NCI-H2081 (cell line): ENCODE results near the gene CBFA2T3.

Source experiments
- DNase-seq, 2 experiments: peaks; one replicate each; lab custom pipeline; 2025; lab: John Stamatoyannopoulos, UW

The CBFA2T3 gene

GRCh38 chr16:88938777-88939244 lies 38.2 kb downstream of the CBFA2T3 start:
- DNase-seq = no peak

GRCh38 chr16:88938119-88938776 lies 38.8 kb downstream of the CBFA2T3 start:
- DNase-seq = no peak

- no peak for DNase-seq
Observed at GRCh38 chr16:88937206-88937621, 39.8 kb downstream of the CBFA2T3 start.

- no peak for DNase-seq
Observed at GRCh38 chr16:88936556-88937205, 40.3 kb downstream of the CBFA2T3 start.

- no peak for DNase-seq
Observed at GRCh38 chr16:88936008-88936555, 40.9 kb downstream of the CBFA2T3 start.

- DNase-seq = no peak
Observed at GRCh38 chr16:88934066-88934667, 42.8 kb downstream of the CBFA2T3 start.

GRCh38 chr16:88932929-88933328 lies 44.1 kb downstream of the CBFA2T3 start:
- no peak for DNase-seq

GRCh38 chr16:88931936-88932335 lies 45.1 kb downstream of the CBFA2T3 start:
- no peak for DNase-seq

- no peak for DNase-seq
Observed at GRCh38 chr16:88931373-88931900, 45.6 kb downstream of the CBFA2T3 start.

GRCh38 chr16:88930716-88931115 lies 46.3 kb downstream of the CBFA2T3 start:
- DNase-seq = no peak

- DNase-seq = peak in 1 of 2 experiments; percentile 71
Observed at GRCh38 chr16:88929091-88929445, 47.9 kb downstream of the CBFA2T3 start.

- peak; percentile 27 to 69 for DNase-seq
Observed at GRCh38 chr16:88928405-88929090, 48.5 kb downstream of the CBFA2T3 start.

- no peak for DNase-seq
Observed at GRCh38 chr16:88927661-88928060, 49.3 kb downstream of the CBFA2T3 start.

GRCh38 chr16:88927010-88927409 lies 50.0 kb downstream of the CBFA2T3 start:
- DNase-seq = no peak

GRCh38 chr16:88926374-88926990 lies 50.5 kb downstream of the CBFA2T3 start:
- DNase-seq = no peak

- no peak for DNase-seq
Observed at GRCh38 chr16:88925540-88925887, 51.5 kb downstream of the CBFA2T3 start.

- DNase-seq = peak; percentile 65 to 79
Observed at GRCh38 chr16:88924834-88925539, 52.0 kb downstream of the CBFA2T3 start.

- no peak for DNase-seq
Observed at GRCh38 chr16:88923926-88924833, 52.8 kb downstream of the CBFA2T3 start.

- no peak for DNase-seq
Observed at GRCh38 chr16:88923450-88923849, 53.6 kb downstream of the CBFA2T3 start.

- no peak for DNase-seq
Observed at GRCh38 chr16:88922826-88923410, 54.1 kb downstream of the CBFA2T3 start.
